WTC11 (cell line): ENCODE data around the gene UCK2. TPM values are rescaled to one million over a fixed set of nuclear protein-coding genes. Genes with fewer than 3 reads are reported as not detected.

Experiments used
- ATAC-seq: fragments of 200-7000 bp; cut with Tn5 transposase; 2 replicates; pipeline ENCODE4 v1.10.0; 2021; ENCODE audit warnings: mild to moderate bottlenecking, moderate library complexity
- CTCF ChIA-PET: fragments of 300-600 bp; sonication (Branson Sonifier 250); formaldehyde crosslinking; loops from one replicate; lab custom pipeline; 2021; ENCODE audit warnings: antibody characterized with exemption; lab: Charles Lee
- POLR2A ChIA-PET: fragments of 350-600 bp; sonication (Branson Sonifier 250); formaldehyde crosslinking; loops from one replicate; lab custom pipeline; 2021; ENCODE audit warnings: antibody characterized with exemption; lab: Charles Lee
- DNase-seq: peaks from one replicate; pipeline ENCODE4 v3.0.0; 2021; ENCODE audit warnings: low spot score
- H3K27ac Mint-ChIP-seq: 2 replicates; pipeline ENCODE4 v1.8.0; 2021; ENCODE audit warnings: mixed read lengths
- H3K27me3 Mint-ChIP-seq: 2 replicates; pipeline ENCODE4 v1.8.0; 2021; ENCODE audit warnings: low read depth, mild to moderate bottlenecking, moderate library complexity, mixed read lengths
- H3K36me3 Mint-ChIP-seq: 2 replicates; pipeline ENCODE4 v1.8.0; 2021; ENCODE audit warnings: mixed read lengths
- H3K4me1 Mint-ChIP-seq: 2 replicates; pipeline ENCODE4 v1.8.0; 2022; ENCODE audit warnings: mixed read lengths
- H3K4me3 Mint-ChIP-seq: 2 replicates; pipeline ENCODE4 v1.8.0; 2021; ENCODE audit warnings: mild to moderate bottlenecking, moderate library complexity, mixed read lengths
- H3K9me3 Mint-ChIP-seq: 2 replicates; pipeline ENCODE4 v1.8.0; 2021; ENCODE audit warnings: mixed read lengths
- AR ChIP-seq: fragments of 250-450 bp; sonication (Bioruptor Pico); IDR thresholded peaks from 2 replicates; pipeline ENCODE4 v1.9.0; 2021; ENCODE audit warnings: mild to moderate bottlenecking
- ARID4B ChIP-seq: sonication (generic); formaldehyde crosslinking; IDR thresholded peaks from 2 replicates; pipeline ENCODE4 v1.8.0; 2023; ENCODE audit warnings: missing genetic modification reagents, mild to moderate bottlenecking, borderline replicate concordance
- ATF3 ChIP-seq: sonication (generic); formaldehyde crosslinking; conservative IDR thresholded peaks from 2 replicates; pipeline ENCODE4 v1.8.1; 2022; ENCODE audit warnings: mild to moderate bottlenecking, missing genetic modification reagents
- CDX4 ChIP-seq: fragments of 250-450 bp; sonication (Bioruptor Pico); IDR thresholded peaks from 2 replicates; pipeline ENCODE4 v1.9.0; 2021; ENCODE audit warnings: moderate library complexity, mild to moderate bottlenecking, inconsistent platforms, borderline replicate concordance
- E2F1 ChIP-seq: sonication (generic); formaldehyde crosslinking; IDR thresholded peaks from 2 replicates; pipeline ENCODE4 v1.8.0; 2022; ENCODE audit warnings: mild to moderate bottlenecking, missing genetic modification reagents
- E2F5 ChIP-seq: sonication (generic); formaldehyde crosslinking; IDR thresholded peaks from 2 replicates; pipeline ENCODE4 v1.8.1; 2022; ENCODE audit warnings: mild to moderate bottlenecking, moderate library complexity, missing genetic modification reagents
- ESRRA ChIP-seq: sonication (generic); formaldehyde crosslinking; IDR thresholded peaks from 2 replicates; pipeline ENCODE4 v1.8.1; 2022; ENCODE audit warnings: mild to moderate bottlenecking, missing genetic modification reagents, borderline replicate concordance
- NFYB ChIP-seq: sonication (generic); formaldehyde crosslinking; conservative IDR thresholded peaks from 2 replicates; pipeline ENCODE4 v1.8.0; 2022; ENCODE audit warnings: low read depth, missing genetic modification reagents
- PRDM15 ChIP-seq: sonication (generic); formaldehyde crosslinking; IDR thresholded peaks from 2 replicates; pipeline ENCODE4 v1.8.0; 2022; ENCODE audit warnings: missing genetic modification reagents
- PREB ChIP-seq: sonication (generic); formaldehyde crosslinking; IDR thresholded peaks from 2 replicates; pipeline ENCODE4 v1.8.1; 2022; ENCODE audit warnings: mild to moderate bottlenecking, missing genetic modification reagents, moderate library complexity, borderline replicate concordance
- SMAD4 ChIP-seq: sonication (generic); formaldehyde crosslinking; IDR thresholded peaks from 2 replicates; pipeline ENCODE4 v1.8.0; 2022; ENCODE audit warnings: mild to moderate bottlenecking, missing genetic modification reagents
- USF1 ChIP-seq: sonication (generic); formaldehyde crosslinking; IDR thresholded peaks from 2 replicates; pipeline ENCODE4 v1.8.0; 2022; ENCODE audit warnings: mild to moderate bottlenecking, missing genetic modification reagents
- ZNF263 ChIP-seq: sonication (generic); formaldehyde crosslinking; IDR thresholded peaks from 2 replicates; pipeline ENCODE4 v1.8.1; 2022; ENCODE audit warnings: low read depth, mild to moderate bottlenecking, moderate library complexity, missing genetic modification reagents
- total RNA-seq: library from RNA; stranded (reverse); gene quantifications from 3 replicates; pipeline ENCODE4 v1.2.3, GENCODE V29; 2021

UCK2 gene
- total RNA-seq, 1 experiment from 2014 or later = 85.7 TPM

GRCh38 chr1:165899461-165899941 lies 72.1 kb downstream of the UCK2 start (continued):
- no peak for TF ChIP-seq SMAD4 (CRISPR knock-in tag)
- TF ChIP-seq NFYB (CRISPR knock-in tag) = no peak

- Mint-ChIP-seq H3K4me3 (no peak overlapping the region), H3K27me3 (no peaks in the 10 kb centered on the region), H3K9me3 (no peaks in the 10 kb centered on the region), H3K36me3 (peaks cover 64% of the 10 kb centered on the region), H3K4me1 (peaks cover 9% of the 10 kb centered on the region; the same call in 1 of the 2 replicates), H3K27ac (peak overlapping the region; percentile 88)
- no peak for DNase-seq
- CTCF ChIA-PET = interaction anchor here (1.4 kb wide), 1 partner anchor 24 kb away, joined by 4 read pairs; no protein-coding TSS in a partner anchor
- POLR2A ChIA-PET = no interaction called here
- no peak for TF ChIP-seq ARID4B
- TF ChIP-seq AR (CRISPR knock-in tag) = no peak
- no peak for TF ChIP-seq E2F1 (CRISPR knock-in tag)
- no peak for TF ChIP-seq PRDM15
- TF ChIP-seq ATF3 (CRISPR knock-in tag) = no peak
- TF ChIP-seq E2F5 (CRISPR knock-in tag) = no peak
- TF ChIP-seq ESRRA (CRISPR knock-in tag) = no peak
- no peak for TF ChIP-seq USF1 (CRISPR knock-in tag)
- no peak for TF ChIP-seq ZNF263 (CRISPR knock-in tag)
- TF ChIP-seq PREB = no peak
- TF ChIP-seq CDX4 (CRISPR knock-in tag) = no peak
- ATAC-seq = no peak
Measured at GRCh38 chr1:165900576-165901380, 73.4 kb downstream of the UCK2 start.
